Adrenal gland (tissue), 5 donors: ENCODE measurements around the gene SUPT6H.

ENCODE experiments used
- CTCF ChIP-seq, 6 experiments: fragments of 450-650 bp in 4 of 6; fragments of 200-600 bp in 2 of 6; sonication (generic) in 1 of 6; IDR thresholded peaks; 1 replicate in 5 of 6; 2 replicates in 1 of 6; pipeline versions ENCODE4 v1.5.1 to v1.8.0; 2016 to 2021; ENCODE audit warnings: antibody characterized with exemption in 6 of 6, mild to moderate bottlenecking in 2 of 6, moderate library complexity in 1 of 6
- POLR2A ChIP-seq, 2 donors: fragments of 450-650 bp; IDR thresholded peaks; one replicate each; pipeline ENCODE4 v1.6.1; 2017; ENCODE audit warnings: antibody characterized with exemption in 2 of 2, mild to moderate bottlenecking in 2 of 2, moderate library complexity in 1 of 2
- donor health status: DM: no; HTN: no; CAD: no.

GRCh38 chr17:28714281-28714680 lies 52.3 kb downstream of the SUPT6H start:
- no peak for TF ChIP-seq CTCF (IDR thresholded peaks at IDR 0.05)
- TF ChIP-seq POLR2A (IDR thresholded peaks at IDR 0.05) = no peak
